ENCODE data around the gene UMAD1. TPM values are rescaled to one million over a fixed set of nuclear protein-coding genes. Genes with fewer than 3 reads are reported as not detected.
A peak's percentile ranks its signal among the peaks of the same experiment; 100 is the strongest.

The UMAD1 gene
- 5.2 and 9.2 TPM in 2 replicates for total RNA-seq (2012; rRNA removed)
- 7.6 and 8.4 TPM in 2 replicates for polyA plus RNA-seq (2012; rRNA removed)
- polyA plus RNA-seq (2012; cell fraction: cytosol; rRNA removed) = 3.5 and 4.7 TPM in 2 replicates
- 1.0 and 5.6 TPM in 2 replicates for polyA plus RNA-seq (2012; cell fraction: nucleus; rRNA removed; ENCODE audit: low replicate concordance)
- percentile 61 among the genes with signal in this experiment for Bru-seq, nascent RNA
- BruChase-seq, experiment 1, labeled RNA remaining after a 6-hour chase = percentile 81 among the genes with signal in this experiment
- BruChase-seq, experiment 2, labeled RNA remaining after a 2-hour chase = percentile 78 among the genes with signal in this experiment
- long read RNA-seq, partial matches to known transcripts = 1 of 14 reads
- long read RNA-seq, other reads (novel, unspliced or antisense) = 13 of 14 reads

DNA sequence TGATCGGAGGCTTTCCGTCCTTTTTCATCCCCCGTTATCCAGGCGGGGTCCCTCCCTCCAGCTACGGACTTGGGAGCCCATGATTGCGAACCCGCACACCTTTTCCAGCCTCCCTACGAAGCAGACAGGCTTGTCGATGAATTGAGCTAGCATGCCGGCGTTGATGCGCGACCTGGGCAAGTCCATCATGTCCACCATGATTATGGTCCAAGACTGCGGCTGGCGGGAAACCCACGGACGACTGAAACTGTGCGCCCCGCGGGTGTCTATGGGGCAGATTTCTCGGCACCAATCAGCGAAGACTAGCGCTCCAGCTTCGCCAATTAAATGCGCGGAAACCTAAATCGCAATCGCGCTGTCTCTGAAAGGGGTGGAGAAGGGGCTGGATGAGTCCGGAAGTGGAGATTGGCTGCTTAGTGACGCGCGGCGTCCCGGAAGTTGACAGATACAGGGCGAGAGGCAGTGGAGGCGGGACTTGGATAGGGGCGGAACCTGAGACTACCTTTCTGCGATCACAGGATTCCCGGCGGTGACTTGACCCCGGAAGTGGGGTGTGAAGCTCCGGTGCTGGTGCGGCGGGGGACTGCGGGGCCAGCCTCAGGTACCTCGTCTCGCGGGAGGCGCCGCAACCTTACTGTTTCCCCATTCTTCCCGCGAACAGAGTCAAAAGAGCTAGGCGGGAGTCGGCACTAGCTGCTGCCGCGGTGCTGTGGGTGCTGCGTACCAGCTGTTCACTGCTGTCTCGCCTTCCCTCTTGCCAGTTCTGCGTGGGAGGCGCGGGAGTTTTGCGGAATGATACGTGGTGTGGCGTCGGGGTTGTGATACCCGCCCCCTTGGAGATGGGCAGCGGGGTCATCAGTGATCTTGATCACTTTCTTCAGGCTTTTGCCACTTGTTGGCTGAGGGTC is at the start of gene UMAD1:
TSS of gene UMAD1 (plus strand) at position 532 of the 908 bp plus-strand sequence. CDS start 32,620 bp downstream, outside the sequence.
- H3K9me1 ChIP-seq (ENCODE audit: insufficient read depth, low read length) = no peaks in the 10 kb centered on the region; the same call in 1 of the 2 replicates
- DNase-seq (peak; percentile 98), ATAC-seq (ENCODE audit: low read depth) (peak; percentile 97)
- H2BK120ac ChIP-seq (ENCODE audit: low read depth, low read length) = peak within 1 kb of the TSS; percentile 51; the same call in 1 of the 2 replicates
- H3K18ac ChIP-seq (ENCODE audit: low read depth, low read length) = no peak within 1 kb of the TSS
- H3K4me3 ChIP-seq (ENCODE audit: insufficient read depth, low read depth, low read length) = peak within 1 kb of the TSS; percentile 78
- peak within 1 kb of the TSS; percentile 33 for H3K56ac ChIP-seq (ENCODE audit: extremely low read depth, insufficient read depth, low read length)
- peak within 1 kb of the TSS; percentile 5; the same call in 1 of the 3 replicates for H2BK15ac ChIP-seq (ENCODE audit: low read depth, low read length)
- no peaks in the 10 kb centered on the region for H3K4me1 ChIP-seq (ENCODE audit: control insufficient read depth, insufficient read depth, low read length)
- H2AFZ ChIP-seq (replicated peaks; ENCODE audit: low read length, poor library complexity) = peak within 1 kb of the TSS; percentile 96
- H3K14ac ChIP-seq (replicated peaks; ENCODE audit: low read depth, low read length) = peak within 1 kb of the TSS; percentile 57
- in situ Hi-C loops (cut with MboI; ENCODE audit: low sequenced_read_pairs) (no loop called here), intact Hi-C loops (cut with micrococcal nuclease) (loop anchor here (2.0 to 5.0 kb wide), 6 partner anchors 57 to 576 kb away; no protein-coding TSS in a partner anchor), dilution Hi-C loops (cut with HindIII; ENCODE audit: low sequenced_read_pairs, unreplicated experiment) (no loop called here)
- no peak within 1 kb of the TSS for H2BK20ac ChIP-seq (ENCODE audit: low read depth, low read length)
- peak within 1 kb of the TSS; percentile 59 for H4K5ac ChIP-seq (ENCODE audit: low read depth, low read length)
- peak within 1 kb of the TSS; percentile 73 for H3K23ac ChIP-seq (ENCODE audit: low read depth, low read length)
- POLR2A ChIA-PET (ENCODE audit: unreplicated experiment) = no interaction called here
- peak within 1 kb of the TSS; percentile 60 for H4K91ac ChIP-seq (ENCODE audit: insufficient read depth, low read depth, low read length)
- H3K9ac ChIP-seq (ENCODE audit: low read depth, low read length) = peak within 1 kb of the TSS; percentile 58
- H3K79me1 ChIP-seq (ENCODE audit: low read depth in 1 of 2, low read length in 2 of 2) = peaks cover 13 to 21% of the 10 kb centered on the region in 2 experiments
- peak within 1 kb of the TSS; percentile 97 for H3K4me2 ChIP-seq (ENCODE audit: low read depth, low read length)
- H2BK5ac ChIP-seq (ENCODE audit: low read depth, low read length, poor library complexity, severe bottlenecking) = peak within 1 kb of the TSS; percentile 59
- no peaks in the 10 kb centered on the region for H3K9me3 ChIP-seq (ENCODE audit: control insufficient read depth, insufficient read depth, low read length)
- no peak within 1 kb of the TSS for H2AK5ac ChIP-seq (ENCODE audit: low read depth, low read length)
- H3K27ac ChIP-seq (ENCODE audit: insufficient read depth, low read length) = peak within 1 kb of the TSS; percentile 58
- CTCF ChIA-PET = interaction anchor here (1.0 kb wide), 1 partner anchor 576 kb away, joined by 3 read pairs; no protein-coding TSS in a partner anchor
- no TSS peak for BruUV-seq (replicated peaks)
- H3K27me3 ChIP-seq (ENCODE audit: control insufficient read depth, insufficient read depth, low read length) = no peaks in the 10 kb centered on the region
- no peaks in the 10 kb centered on the region for H4K20me1 ChIP-seq (ENCODE audit: insufficient read depth, low read length)
- H3K4ac ChIP-seq (ENCODE audit: low read depth, low read length) = peak within 1 kb of the TSS; percentile 65
- 0% methylated on average over 35 of the region's 68 CpGs; no CpG with 5 or more reads in 1 of the 2 experiments for WGBS, 2 experiments (ENCODE audit: extremely low coverage in 2 of 2, insufficient read length in 1 of 2)
- peak within 1 kb of the TSS; percentile 80 for H2AK9ac ChIP-seq (replicated peaks; ENCODE audit: low read depth, low read length, poor library complexity)
- no peaks in the 10 kb centered on the region for H3K36me3 ChIP-seq (ENCODE audit: control insufficient read depth, insufficient read depth, low read length)
- H4K8ac ChIP-seq (ENCODE audit: low read depth in 2 of 2, low read length in 2 of 2) = peak within 1 kb of the TSS; percentile 56 to 78
- TF ChIP-seq CHD1 (IDR thresholded peaks at IDR 0.05; ENCODE audit: low read depth, low read length) = no peak
- TF ChIP-seq, protein P1, sequence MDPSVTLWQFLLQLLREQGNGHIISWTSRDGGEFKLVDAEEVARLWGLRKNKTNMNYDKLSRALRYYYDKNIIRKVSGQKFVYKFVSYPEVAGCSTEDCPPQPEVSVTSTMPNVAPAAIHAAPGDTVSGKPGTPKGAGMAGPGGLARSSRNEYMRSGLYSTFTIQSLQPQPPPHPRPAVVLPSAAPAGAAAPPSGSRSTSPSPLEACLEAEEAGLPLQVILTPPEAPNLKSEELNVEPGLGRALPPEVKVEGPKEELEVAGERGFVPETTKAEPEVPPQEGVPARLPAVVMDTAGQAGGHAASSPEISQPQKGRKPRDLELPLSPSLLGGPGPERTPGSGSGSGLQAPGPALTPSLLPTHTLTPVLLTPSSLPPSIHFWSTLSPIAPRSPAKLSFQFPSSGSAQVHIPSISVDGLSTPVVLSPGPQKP (IDR thresholded peaks at IDR 0.05; ENCODE audit: borderline replicate concordance, low read depth, low read length) = no peak
- no peak for TF ChIP-seq RAD21 (IDR thresholded peaks at IDR 0.05; ENCODE audit: low read length)
- TF ChIP-seq MAZ (IDR thresholded peaks at IDR 0.05; ENCODE audit: borderline replicate concordance, low read depth, low read length) = no peak; the same call in 1 of the 2 replicates
- 0 out of 2 replicates have a peak, but pooled peaks have one; percentile 11 for TF ChIP-seq CEBPB (IDR thresholded peaks at IDR 0.05; ENCODE audit: low read depth, low read length)
- TF ChIP-seq SMC3 (IDR thresholded peaks at IDR 0.05; ENCODE audit: low read depth, low read length) = no peak
- TF ChIP-seq, protein P2, sequence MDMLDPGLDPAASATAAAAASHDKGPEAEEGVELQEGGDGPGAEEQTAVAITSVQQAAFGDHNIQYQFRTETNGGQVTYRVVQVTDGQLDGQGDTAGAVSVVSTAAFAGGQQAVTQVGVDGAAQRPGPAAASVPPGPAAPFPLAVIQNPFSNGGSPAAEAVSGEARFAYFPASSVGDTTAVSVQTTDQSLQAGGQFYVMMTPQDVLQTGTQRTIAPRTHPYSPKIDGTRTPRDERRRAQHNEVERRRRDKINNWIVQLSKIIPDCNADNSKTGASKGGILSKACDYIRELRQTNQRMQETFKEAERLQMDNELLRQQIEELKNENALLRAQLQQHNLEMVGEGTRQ (IDR thresholded peaks at IDR 0.05; ENCODE audit: low read depth, low read length) = no peak
- TF ChIP-seq, protein P3, sequence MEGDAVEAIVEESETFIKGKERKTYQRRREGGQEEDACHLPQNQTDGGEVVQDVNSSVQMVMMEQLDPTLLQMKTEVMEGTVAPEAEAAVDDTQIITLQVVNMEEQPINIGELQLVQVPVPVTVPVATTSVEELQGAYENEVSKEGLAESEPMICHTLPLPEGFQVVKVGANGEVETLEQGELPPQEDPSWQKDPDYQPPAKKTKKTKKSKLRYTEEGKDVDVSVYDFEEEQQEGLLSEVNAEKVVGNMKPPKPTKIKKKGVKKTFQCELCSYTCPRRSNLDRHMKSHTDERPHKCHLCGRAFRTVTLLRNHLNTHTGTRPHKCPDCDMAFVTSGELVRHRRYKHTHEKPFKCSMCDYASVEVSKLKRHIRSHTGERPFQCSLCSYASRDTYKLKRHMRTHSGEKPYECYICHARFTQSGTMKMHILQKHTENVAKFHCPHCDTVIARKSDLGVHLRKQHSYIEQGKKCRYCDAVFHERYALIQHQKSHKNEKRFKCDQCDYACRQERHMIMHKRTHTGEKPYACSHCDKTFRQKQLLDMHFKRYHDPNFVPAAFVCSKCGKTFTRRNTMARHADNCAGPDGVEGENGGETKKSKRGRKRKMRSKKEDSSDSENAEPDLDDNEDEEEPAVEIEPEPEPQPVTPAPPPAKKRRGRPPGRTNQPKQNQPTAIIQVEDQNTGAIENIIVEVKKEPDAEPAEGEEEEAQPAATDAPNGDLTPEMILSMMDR (conservative IDR thresholded peaks at IDR 0.05; ENCODE audit: low read depth, low read length) = no peak
- TF ChIP-seq MXI1 (IDR thresholded peaks at IDR 0.05; ENCODE audit: borderline replicate concordance, low read depth, low read length) = peak; percentile 76
- TF ChIP-seq BHLHE40 (IDR thresholded peaks at IDR 0.05; ENCODE audit: low read depth, low read length) = no peak
- peak; percentile 79; the same call in 1 of the 2 replicates for TF ChIP-seq POLR2A (IDR thresholded peaks at IDR 0.05; ENCODE audit: low read depth, low read length)
